ENCODE measurements around the gene AQP12B. TPM values are rescaled to one million over a fixed set of nuclear protein-coding genes. Genes with fewer than 3 reads are reported as not detected.
"Not testable (repeated sequence)": the region's sequence is repeated elsewhere in the genome, so short reads cannot be mapped to it uniquely, and the experiment has no call there.

The AQP12B gene
- polyA plus RNA-seq, 12 donors = 0.64 to 7.6 (median 1.2) TPM; not detected in 2

DNA sequence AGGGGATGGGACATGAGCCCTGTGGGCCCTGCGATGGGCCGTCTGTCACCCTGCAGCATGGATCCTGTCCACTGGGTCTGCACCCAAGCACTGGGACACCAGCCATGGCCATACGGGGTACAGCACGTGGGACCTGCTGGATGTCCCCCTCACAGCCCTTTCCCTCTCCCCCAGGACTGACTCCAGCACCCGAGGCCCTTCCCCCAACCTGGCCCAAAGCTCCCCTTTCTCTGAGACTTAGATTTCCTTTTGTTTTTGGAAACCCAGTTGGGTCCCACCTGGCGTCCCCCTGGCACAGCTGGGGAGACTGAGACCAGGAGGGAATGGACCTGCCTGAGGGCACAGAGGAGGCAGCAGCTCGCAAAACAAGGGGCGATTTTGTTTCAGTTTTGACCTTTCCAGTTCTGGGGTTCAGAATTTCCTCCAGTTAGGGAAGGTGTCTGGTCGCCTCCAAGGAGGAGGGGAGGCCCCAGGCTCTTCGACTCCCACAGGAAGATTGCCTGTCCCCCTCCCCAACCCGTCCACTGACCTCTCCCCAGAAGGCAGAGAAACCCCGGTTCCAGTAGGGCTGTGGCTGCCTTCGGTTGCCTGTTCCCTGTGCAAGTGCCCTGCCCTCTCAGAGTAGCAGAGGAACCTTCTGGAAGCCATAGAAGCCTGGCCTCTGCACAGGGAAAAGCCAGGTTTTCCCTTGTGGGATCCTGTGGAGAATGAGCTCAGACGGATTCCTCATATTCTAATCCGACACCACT, 1.5 kb upstream of the AQP12B start:
- not testable (repeated sequence) for DNase-seq

DNA sequence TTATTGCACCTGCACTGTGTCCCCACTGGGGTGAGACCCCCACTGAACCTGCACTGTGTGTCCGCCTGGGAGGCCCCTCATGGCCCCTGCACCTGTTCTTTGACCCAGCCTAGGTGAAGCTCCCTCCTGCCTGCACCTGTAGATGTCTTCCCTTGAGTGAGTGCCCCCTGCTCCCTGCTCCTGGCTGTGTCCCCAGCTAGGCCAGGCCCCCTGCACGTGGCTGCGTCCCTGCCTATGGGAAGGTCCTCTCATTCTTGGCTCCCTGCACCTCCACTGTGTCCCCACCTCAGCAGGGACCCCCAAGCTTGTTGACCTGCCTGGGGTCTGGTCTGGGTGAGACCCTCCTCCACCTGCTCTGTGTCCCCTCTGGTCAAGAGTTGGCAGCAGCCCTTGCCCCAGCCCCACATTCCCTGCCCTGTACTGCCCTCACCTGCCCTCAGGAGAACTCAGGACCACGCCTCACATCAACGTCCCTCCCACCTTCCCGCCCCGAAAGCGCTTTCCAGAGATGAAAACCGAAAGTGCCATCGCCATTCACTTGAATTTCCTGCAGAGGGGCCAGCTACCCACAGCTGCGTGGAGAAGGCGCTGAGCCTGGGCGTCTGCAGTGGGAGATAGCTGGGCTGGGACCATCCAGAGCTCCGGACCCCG, 769 bp upstream of the AQP12B start:
- not testable (repeated sequence) for DNase-seq

GRCh38 chr2:240680185-240680584, 2.5 kb downstream of the AQP12B start:
- DNase-seq = not testable (repeated sequence)

DNA sequence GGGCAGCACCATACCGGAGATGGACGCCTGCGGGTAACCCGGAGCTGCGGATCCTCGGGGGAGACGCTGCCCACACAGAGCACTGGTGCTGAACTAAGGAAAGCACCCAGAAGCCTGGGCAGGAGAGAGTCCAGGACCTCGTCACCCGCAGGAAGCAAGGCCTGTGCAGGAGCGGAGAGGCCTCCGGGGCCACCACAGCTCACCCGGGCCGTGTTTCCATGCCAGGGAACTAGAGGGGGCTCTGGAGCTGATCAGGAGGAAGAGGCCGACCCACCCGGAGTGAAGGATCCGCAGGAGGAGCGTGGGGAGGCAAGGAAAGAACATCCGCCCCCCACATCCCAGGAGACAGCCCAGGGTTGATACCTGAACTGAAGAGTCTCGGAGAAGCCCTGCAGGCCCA, 3.8 kb downstream of the AQP12B start:
- not testable (repeated sequence) for DNase-seq

DNA sequence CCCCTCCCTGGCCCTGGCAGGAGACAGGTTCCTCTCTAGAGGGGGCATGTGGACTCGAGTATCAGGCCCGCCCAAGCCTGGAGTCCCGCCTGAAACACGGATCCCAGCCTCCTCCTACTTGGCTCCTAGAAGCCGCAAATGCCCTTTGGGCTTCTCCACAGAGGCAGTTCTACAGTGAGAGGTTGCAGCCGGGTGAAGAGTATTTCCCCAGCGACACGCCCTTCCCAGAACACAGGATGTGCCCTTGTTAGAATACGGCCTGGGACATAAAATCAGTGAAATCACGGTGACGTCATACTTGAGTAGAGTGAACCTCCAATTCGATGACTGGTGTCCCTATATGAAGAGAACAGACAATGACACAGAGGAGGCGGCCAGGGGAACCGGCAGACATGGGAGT, 4.6 kb downstream of the AQP12B start:
- not testable (repeated sequence) for DNase-seq

DNA sequence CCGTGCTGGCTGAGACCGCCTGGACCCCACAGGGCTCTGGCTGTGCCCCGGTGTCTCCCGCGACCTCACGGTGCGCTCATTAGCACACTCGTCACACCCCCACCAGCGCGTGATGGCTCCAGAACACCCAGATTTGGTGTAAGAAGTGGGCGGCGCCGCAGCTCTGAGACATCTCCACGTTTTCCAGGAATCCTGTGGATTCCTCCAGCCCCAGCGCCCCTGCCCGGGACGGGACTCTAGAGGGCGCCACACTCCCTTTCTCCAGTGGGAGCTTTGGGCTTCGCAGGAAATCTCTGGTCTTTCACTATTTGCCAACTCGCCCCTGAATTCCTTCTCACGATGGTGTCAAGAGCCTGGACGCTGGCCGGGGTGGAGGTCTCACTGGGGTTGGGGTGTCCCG, 7.3 kb downstream of the AQP12B start:
- DNase-seq = not testable (repeated sequence)

DNA sequence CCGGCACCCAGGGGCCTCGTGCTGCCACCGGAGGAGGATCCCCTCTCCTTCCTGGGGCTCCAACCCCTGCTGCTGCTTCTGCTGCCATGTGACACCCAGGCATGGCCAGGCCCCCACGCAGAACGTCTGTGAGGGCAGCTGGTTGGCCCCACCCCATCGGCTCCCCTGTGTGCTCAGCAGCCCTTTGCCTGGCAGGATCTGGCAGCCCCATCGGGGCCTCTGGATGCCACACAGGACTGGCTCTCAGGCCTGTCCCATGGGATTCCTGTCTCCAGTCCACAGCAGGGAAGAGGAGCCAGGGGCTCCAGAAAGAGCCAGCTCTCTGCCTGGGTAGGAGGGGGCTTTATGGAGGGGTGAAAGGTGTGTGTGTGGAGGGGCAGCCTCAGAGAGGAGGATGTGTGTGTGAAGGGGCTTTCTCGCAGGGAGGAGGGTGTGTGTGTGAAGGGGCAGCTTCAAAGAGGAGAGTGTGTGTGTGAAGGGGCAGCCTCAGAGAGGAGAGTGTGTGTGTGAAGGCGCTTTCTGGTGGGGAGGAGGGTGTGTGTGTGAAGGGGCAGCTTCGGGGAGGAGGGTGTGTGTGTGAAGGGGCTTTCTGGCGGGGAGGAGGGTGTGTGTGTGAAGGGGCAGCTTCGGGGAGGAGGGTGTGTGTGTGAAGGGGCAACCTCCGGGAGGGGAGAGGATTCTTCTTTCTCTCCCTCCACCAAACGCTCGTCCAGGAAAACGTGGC, 8.1 kb downstream of the AQP12B start:
- not testable (repeated sequence) for DNase-seq

- no peak for DNase-seq
Observed at GRCh38 chr2:240672701-240673190, 9.9 kb downstream of the AQP12B start.

DNA sequence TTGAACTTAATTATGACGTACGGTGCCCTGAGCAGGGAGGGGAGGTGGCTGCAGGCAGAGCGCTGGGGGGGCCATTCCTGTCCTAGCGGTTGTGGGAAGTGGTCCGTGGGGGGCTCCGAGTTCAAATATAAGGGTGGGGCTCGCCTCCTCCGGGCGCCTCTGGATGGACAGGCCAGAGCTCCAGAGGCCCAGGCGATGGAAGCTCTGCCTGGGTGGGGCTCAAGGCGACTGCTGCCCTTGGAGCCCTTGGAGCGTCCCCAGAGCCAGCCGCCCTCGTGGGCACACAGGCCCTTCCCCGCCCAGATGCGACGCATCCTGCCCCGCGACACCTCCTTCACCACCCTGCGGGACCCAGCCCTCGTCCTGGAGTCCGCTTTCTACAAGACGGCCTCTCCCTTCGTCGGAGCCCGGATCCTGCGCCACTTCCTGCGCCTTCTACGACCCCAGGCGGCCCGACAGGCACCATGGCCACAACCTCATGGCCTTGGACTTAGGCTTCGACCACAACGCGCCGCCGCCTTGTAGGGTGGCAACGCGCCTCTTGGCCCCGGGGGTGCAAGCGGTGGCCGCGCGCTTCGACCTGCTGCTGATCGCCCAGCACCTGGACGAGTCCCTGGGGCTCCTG, 10.5 kb downstream of the AQP12B start:
- DNase-seq = no peak

- DNase-seq = no peak
Observed at GRCh38 chr2:240670950-240671349, 11.7 kb downstream of the AQP12B start.

DNA sequence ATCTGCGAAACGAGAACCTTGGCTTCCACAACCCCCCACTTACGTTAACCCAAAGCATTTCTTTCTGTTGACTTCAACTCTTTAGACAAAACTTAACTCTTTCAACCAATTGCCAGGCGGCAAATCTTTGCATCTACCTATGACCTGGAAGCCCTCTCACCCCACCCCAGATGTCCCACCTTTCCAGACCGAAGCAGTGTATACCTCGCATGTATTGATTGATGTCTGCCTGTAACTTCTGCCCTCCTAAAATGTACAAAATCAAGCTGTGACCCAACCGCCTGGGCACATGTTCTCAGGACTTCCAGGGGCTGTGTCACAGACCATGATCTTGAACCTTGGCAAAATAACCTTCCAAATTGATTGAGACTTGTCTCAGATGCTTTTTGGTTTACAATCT, 12.3 kb downstream of the AQP12B start:
- DNase-seq = no peak

GRCh38 chr2:240664622-240665021, 18.1 kb downstream of the AQP12B start:
- no peak for DNase-seq

DNA sequence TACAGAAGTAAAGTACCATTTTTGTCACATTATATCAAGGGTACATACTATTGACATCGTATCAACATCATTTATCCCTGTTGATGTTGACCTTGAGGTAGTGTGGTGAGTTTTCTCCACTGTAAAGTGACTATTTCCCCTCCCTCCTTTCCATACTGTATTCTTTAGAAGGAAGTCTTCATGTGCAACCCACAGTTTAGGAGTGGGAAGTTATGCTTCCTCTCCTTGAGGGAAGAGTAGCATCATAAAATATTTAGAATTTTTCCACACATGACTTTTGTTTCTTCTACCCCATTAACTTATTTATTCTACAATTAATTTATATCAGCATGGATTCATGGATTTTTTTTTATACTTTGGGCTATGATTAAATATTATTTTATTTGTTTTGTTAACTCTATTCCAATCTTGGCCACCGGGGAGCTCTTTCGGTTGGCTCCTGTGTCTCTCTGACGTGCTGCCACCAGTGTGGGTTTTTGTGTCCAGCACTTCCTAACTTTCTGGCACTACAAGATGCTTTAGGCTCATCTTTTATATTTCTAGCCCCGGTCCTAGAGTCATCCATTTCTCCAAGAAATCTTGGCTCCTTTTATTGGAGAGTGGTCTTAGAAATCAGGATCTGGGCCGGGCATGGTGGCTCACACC, 19.0 kb downstream of the AQP12B start:
- DNase-seq = no peak

- no peak for DNase-seq
Observed at GRCh38 chr2:240662681-240663080, 20.0 kb downstream of the AQP12B start.

DNA sequence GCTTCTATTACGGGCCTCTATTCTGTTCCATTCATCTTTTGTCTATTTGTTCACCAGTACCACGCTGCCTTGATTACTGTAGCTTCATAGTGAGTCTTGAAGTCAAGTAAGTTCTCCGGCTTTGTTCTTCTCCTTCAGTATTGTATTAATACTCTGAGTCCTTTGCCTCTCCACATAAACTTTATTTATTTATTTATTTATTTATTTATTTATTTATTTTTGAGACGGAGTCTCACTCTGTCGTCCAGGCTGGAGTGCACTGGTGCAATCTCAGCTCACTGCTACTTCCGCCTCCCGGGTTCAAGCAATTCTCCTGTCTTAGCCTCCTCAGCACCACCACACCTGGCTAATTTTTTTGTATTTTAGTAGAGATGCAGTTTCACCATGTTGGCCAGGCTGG, 22.8 kb downstream of the AQP12B start:
- DNase-seq = not testable (repeated sequence)

- DNase-seq = no peak
Observed at GRCh38 chr2:240655931-240656886, 26.5 kb downstream of the AQP12B start.

- no peak for DNase-seq
Observed at GRCh38 chr2:240651185-240651584, 31.5 kb downstream of the AQP12B start.

GRCh38 chr2:240650254-240650965, 32.3 kb downstream of the AQP12B start:
- DNase-seq = no peak

DNA sequence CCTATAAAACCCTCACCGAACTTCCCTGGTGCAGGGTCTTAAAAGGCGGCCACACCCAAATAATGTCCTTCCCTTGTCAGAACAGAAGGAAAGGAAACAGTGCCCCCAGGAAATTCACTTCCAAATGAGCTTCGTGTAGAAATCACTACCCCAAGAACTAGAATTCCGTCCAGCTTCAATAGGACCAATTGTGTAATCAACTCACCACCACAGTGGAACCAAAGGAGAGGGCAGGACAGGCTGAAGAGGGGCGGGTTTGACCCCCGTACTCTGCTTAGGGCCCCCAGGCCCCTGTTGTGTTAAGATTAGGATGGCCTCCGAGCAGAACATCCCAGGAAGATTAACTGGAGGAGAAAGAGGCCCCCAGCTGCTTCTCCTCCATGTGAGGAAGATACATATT, 33.4 kb downstream of the AQP12B start:
- DNase-seq = no peak
